ENCODE measurements around the gene PSMG3. TPM values are rescaled to one million over a fixed set of nuclear protein-coding genes. Genes with fewer than 3 reads are reported as not detected.

The PSMG3 gene
- total RNA-seq, 1 experiment from 2014 or later = 63.0 TPM

- Histone ChIP-seq H3K79me2 (ENCODE audit: insufficient read depth, low read length) (no peaks in the 10 kb centered on the region), H4K20me1 (ENCODE audit: control insufficient read depth, insufficient read depth, insufficient read length) (no peaks in the 10 kb centered on the region), H2AK5ac (ENCODE audit: insufficient read length, low read length) (no peak overlapping the region), H3K9ac (ENCODE audit: extremely low read depth, insufficient read length, low read length) (no peak overlapping the region), H2BK12ac (ENCODE audit: insufficient read length, low read depth, low read length) (no peak overlapping the region), H3K56ac (ENCODE audit: insufficient read length, low read depth, low read length) (no peak overlapping the region), H3T11ph (ENCODE audit: low read length) (no peak overlapping the region), H4K91ac (ENCODE audit: insufficient read length, low read depth, low read length) (no peak overlapping the region), H3K4ac (ENCODE audit: low read depth, low read length) (no peak overlapping the region), H2BK20ac (ENCODE audit: low read depth, low read length, poor library complexity, severe bottlenecking) (no peak overlapping the region), H3K14ac (ENCODE audit: insufficient read depth, low read length) (no peak overlapping the region), H3K23ac (ENCODE audit: insufficient read length, low read depth, low read length) (no peak overlapping the region), H3K9me3 (ENCODE audit: control insufficient read depth, low read depth, low read length) (no peaks in the 10 kb centered on the region), H3K4me1 (ENCODE audit: insufficient read depth, low read length) (no peaks in the 10 kb centered on the region), H4K8ac (replicated peaks; ENCODE audit: insufficient read length, low read depth, low read length) (no peak overlapping the region), H2BK15ac (ENCODE audit: low read depth, low read length) (no peak overlapping the region), H2AFZ (ENCODE audit: low read length) (no peak overlapping the region), H3K79me1 (ENCODE audit: insufficient read depth, low read depth, low read length, poor library complexity, severe bottlenecking) (no peaks in the 10 kb centered on the region), H3K18ac (ENCODE audit: insufficient read length, low read depth, low read length) (no peak overlapping the region), H3K23me2 (ENCODE audit: insufficient read length, low read depth, low read length, poor library complexity, severe bottlenecking) (peaks cover 4% of the 10 kb centered on the region), H4K5ac (ENCODE audit: insufficient read length, low read depth, low read length) (no peak overlapping the region), H2BK120ac (ENCODE audit: low read depth, low read length, poor library complexity, severe bottlenecking) (no peak overlapping the region), H3K27ac (ENCODE audit: insufficient read length, low read depth, low read length) (no peak overlapping the region), H3K27me3 (ENCODE audit: insufficient read depth, low read length) (no peaks in the 10 kb centered on the region), H2BK5ac (ENCODE audit: insufficient read length, low read length) (no peak overlapping the region), H3K4me2 (ENCODE audit: insufficient read depth, insufficient read length, low read length) (peak overlapping the region; percentile 84)
- Mint-ChIP-seq H3K9me3 (no peaks in the 10 kb centered on the region), H3K27me3 (ENCODE audit: low read depth) (no peaks in the 10 kb centered on the region), H3K4me1 (peaks cover 13 to 23% of the 10 kb centered on the region in 2 experiments), H3K4me3 (peak overlapping the region; percentile 82 to 83), H3K27ac (peak overlapping the region in 2 of 3 experiments; percentile 77 to 81; a peak in 2 of 7 replicates), H3K36me3 (ENCODE audit: insufficient read depth in 1 of 3, low read depth in 3 of 3) (peaks cover 8 to 46% (median 34%) of the 10 kb centered on the region in 3 experiments)
- no peak for DNase-seq
- no CpG with 5 or more reads among the region's 27 CpGs for WGBS (ENCODE audit: extremely low coverage, insufficient read length, low lambda C conversion rate)
- TF ChIP-seq CTCF (conservative IDR thresholded peaks at IDR 0.05) = no peak
Observed at GRCh38 chr7:1569440-1569832, 396 bp downstream of the PSMG3 start.

Data from H9 (cell line).